ENCODE data around the gene COL4A6. TPM values are rescaled to one million over a fixed set of nuclear protein-coding genes. Genes with fewer than 3 reads are reported as not detected.

COL4A6 gene
- polyA plus RNA-seq, 3 donors, result not detected

- Histone ChIP-seq H3K4me1 (ENCODE audit: control insufficient read depth in 1 of 2, insufficient read depth in 2 of 2, low read length in 2 of 2) (no peaks in the 10 kb centered on the region), H2AFZ (ENCODE audit: insufficient read depth, low read depth, low read length, poor library complexity, severe bottlenecking) (no peak overlapping the region), H3K36me3 (replicated peaks in 1 of 2; ENCODE audit: control insufficient read depth in 1 of 2, insufficient read depth in 2 of 2, low read length in 2 of 2) (no peaks in the 10 kb centered on the region), H3K4me3 (replicated peaks in 1 of 3; ENCODE audit: low read depth in 2 of 3, low read length in 3 of 3) (no peak overlapping the region), H3K27ac (ENCODE audit: low read depth in 1 of 2, low read length in 2 of 2) (no peak overlapping the region), H3K9ac (ENCODE audit: insufficient read depth, low read length, poor library complexity, severe bottlenecking) (no peak overlapping the region), H4K20me1 (ENCODE audit: insufficient read depth, low read length) (no peaks in the 10 kb centered on the region), H3K27me3 (ENCODE audit: control insufficient read depth in 2 of 2, insufficient read depth in 2 of 2, low read length in 2 of 2) (peaks cover 0 to 4% of the 10 kb centered on the region in 2 donors), H3K4me2 (replicated peaks; ENCODE audit: extremely low read depth, low read length, poor library complexity, severe bottlenecking) (no peak overlapping the region), H3K79me2 (ENCODE audit: insufficient read depth, low read length) (no peaks in the 10 kb centered on the region), H3K9me3 (replicated peaks in 1 of 2; ENCODE audit: control insufficient read depth in 1 of 2, insufficient read depth in 1 of 2, low read length in 2 of 2) (no peaks in the 10 kb centered on the region)
- Mint-ChIP-seq H3K4me3 (no peak overlapping the region), H3K9me3 (no peaks in the 10 kb centered on the region), H3K27me3 (ENCODE audit: low read depth in 3 of 3) (peaks cover 0 to 7% (median 0%) of the 10 kb centered on the region in 3 donors), H3K4me1 (no peaks in the 10 kb centered on the region), H3K27ac (no peak overlapping the region), H3K36me3 (no peaks in the 10 kb centered on the region)
- intact Hi-C loops (cut with micrococcal nuclease), result no loop called here
- WGBS (ENCODE audit: insufficient coverage), result 87% methylated on average over 3 of the region's 4 CpGs
- TF ChIP-seq, protein P1, sequence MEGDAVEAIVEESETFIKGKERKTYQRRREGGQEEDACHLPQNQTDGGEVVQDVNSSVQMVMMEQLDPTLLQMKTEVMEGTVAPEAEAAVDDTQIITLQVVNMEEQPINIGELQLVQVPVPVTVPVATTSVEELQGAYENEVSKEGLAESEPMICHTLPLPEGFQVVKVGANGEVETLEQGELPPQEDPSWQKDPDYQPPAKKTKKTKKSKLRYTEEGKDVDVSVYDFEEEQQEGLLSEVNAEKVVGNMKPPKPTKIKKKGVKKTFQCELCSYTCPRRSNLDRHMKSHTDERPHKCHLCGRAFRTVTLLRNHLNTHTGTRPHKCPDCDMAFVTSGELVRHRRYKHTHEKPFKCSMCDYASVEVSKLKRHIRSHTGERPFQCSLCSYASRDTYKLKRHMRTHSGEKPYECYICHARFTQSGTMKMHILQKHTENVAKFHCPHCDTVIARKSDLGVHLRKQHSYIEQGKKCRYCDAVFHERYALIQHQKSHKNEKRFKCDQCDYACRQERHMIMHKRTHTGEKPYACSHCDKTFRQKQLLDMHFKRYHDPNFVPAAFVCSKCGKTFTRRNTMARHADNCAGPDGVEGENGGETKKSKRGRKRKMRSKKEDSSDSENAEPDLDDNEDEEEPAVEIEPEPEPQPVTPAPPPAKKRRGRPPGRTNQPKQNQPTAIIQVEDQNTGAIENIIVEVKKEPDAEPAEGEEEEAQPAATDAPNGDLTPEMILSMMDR (IDR thresholded peaks at IDR 0.05), result no peak
- DNase-seq, result no peak
Observed at GRCh38 chrX:108186811-108187210, 251.4 kb downstream of the COL4A6 start.

- peaks cover 0 to 3% (median 3%) of the 10 kb centered on the region in 3 donors for H3K27me3 Mint-ChIP-seq (ENCODE audit: low read depth in 3 of 3)
- no peaks in the 10 kb centered on the region for H3K4me1 Mint-ChIP-seq
- no peak overlapping the region for H3K27ac Mint-ChIP-seq
- Histone ChIP-seq H3K27me3 (ENCODE audit: control insufficient read depth in 2 of 2, insufficient read depth in 2 of 2, low read length in 2 of 2) (no peaks in the 10 kb centered on the region), H3K4me2 (replicated peaks; ENCODE audit: extremely low read depth, low read length, poor library complexity, severe bottlenecking) (no peak overlapping the region), H3K4me3 (replicated peaks in 1 of 3; ENCODE audit: low read depth in 2 of 3, low read length in 3 of 3) (no peak overlapping the region), H3K27ac (ENCODE audit: low read depth in 1 of 2, low read length in 2 of 2) (no peak overlapping the region), H3K9me3 (replicated peaks in 1 of 2; ENCODE audit: control insufficient read depth in 1 of 2, insufficient read depth in 1 of 2, low read length in 2 of 2) (no peaks in the 10 kb centered on the region), H3K36me3 (replicated peaks in 1 of 2; ENCODE audit: control insufficient read depth in 1 of 2, insufficient read depth in 2 of 2, low read length in 2 of 2) (no peaks in the 10 kb centered on the region), H3K9ac (ENCODE audit: insufficient read depth, low read length, poor library complexity, severe bottlenecking) (no peak overlapping the region), H2AFZ (ENCODE audit: insufficient read depth, low read depth, low read length, poor library complexity, severe bottlenecking) (no peak overlapping the region), H3K4me1 (ENCODE audit: control insufficient read depth in 1 of 2, insufficient read depth in 2 of 2, low read length in 2 of 2) (no peaks in the 10 kb centered on the region), H3K79me2 (ENCODE audit: insufficient read depth, low read length) (no peaks in the 10 kb centered on the region), H4K20me1 (ENCODE audit: insufficient read depth, low read length) (no peaks in the 10 kb centered on the region)
- no peak overlapping the region for H3K4me3 Mint-ChIP-seq
- intact Hi-C loops (cut with micrococcal nuclease), result no loop called here
- TF ChIP-seq, protein P1 (IDR thresholded peaks at IDR 0.05), result no peak
- H3K9me3 Mint-ChIP-seq, result no peaks in the 10 kb centered on the region
- WGBS (ENCODE audit: insufficient coverage), result 85% methylated on average over 5 of the region's 7 CpGs
- H3K36me3 Mint-ChIP-seq, result no peaks in the 10 kb centered on the region
- no peak for DNase-seq
Observed at GRCh38 chrX:108178143-108178498, 260.1 kb downstream of the COL4A6 start.

Data from CD14-positive monocyte (primary cell).